PC-3 (cell line): Measurements from ENCODE around the gene DPY19L2.
"Not testable (repeated sequence)": the region's sequence is repeated elsewhere in the genome, so short reads cannot be mapped to it uniquely, and the experiment has no call there.

ENCODE experiments used
- CTCF ChIP-seq: fragments of 300-600 bp; sonication (generic); conservative IDR thresholded peaks from 2 replicates; pipeline ENCODE4 v1.5.1; 2017; ENCODE audit warnings: antibody characterized with exemption, low read depth, mild to moderate bottlenecking, low read length
- EZH2 ChIP-seq: fragments of 300-600 bp; sonication (generic); IDR thresholded peaks from one replicate; pipeline ENCODE4 v1.6.1; 2017; ENCODE audit warnings: antibody characterized with exemption, mild to moderate bottlenecking, low read length; ENCODE audit not compliant: unreplicated experiment
- EZH2phosphoT487 ChIP-seq: fragments of 300-600 bp; sonication (generic); IDR thresholded peaks from 2 replicates; pipeline ENCODE4 v1.6.1; 2018; ENCODE audit warnings: mild to moderate bottlenecking, antibody characterized with exemption, low read length, borderline replicate concordance

GRCh38 chr12:63686623-63687022, 18.3 kb upstream of the DPY19L2 start:
- not testable (repeated sequence) for TF ChIP-seq CTCF, EZH2, EZH2phosphoT487
